Tracheal epithelial cell (primary cell): ENCODE results near the gene FCGR2B. TPM values are rescaled to one million over a fixed set of nuclear protein-coding genes. Genes with fewer than 3 reads are reported as not detected.

Experiments
- total RNA-seq: library from RNA; depleted of rRNA; stranded (reverse); fragments of >200 nt; gene quantifications from 2 replicates; pipeline ENCODE4 v1.2.1, GENCODE V29; 2014

FCGR2B gene
- total RNA-seq = under 0.01 TPM in 1 of 2 replicates, not detected in the other

GRCh38 chr1:161662684-161663339 is at the start of gene FCGR2B:
Gene FCGR2B, plus strand, starts transcription at chr1:161663143. Its CDS starts 99 bp downstream, at chr1:161663242.

GRCh38 chr1:161631076-161631475 is 31.9 kb upstream of the FCGR2B start, which contains the start of gene FCGR3B:
Gene FCGR3B, minus strand, starts transcription at chr1:161631176. Its CDS starts 82 bp downstream, at chr1:161631094.

GRCh38 chr1:161706482-161707347 is 43.8 kb downstream of the FCGR2B start, which contains the start of gene FCRLA:
Gene FCRLA, plus strand, starts transcription at chr1:161707229. Its CDS starts 36 bp downstream, at chr1:161707265.

GRCh38 chr1:161720956-161721737 is 58.2 kb downstream of the FCGR2B start, which contains the start of gene FCRLB:
Gene FCRLB, plus strand, starts transcription at chr1:161721544. Its CDS starts 1,129 bp downstream, at chr1:161722673.

Other genes with a start within 250 kb of the FCGR2B start
- gene FCGR2A, start 157.7 kb upstream of the FCGR2B start, total RNA-seq = 0.72 TPM in 1 of 2 replicates, not detected in the other
- 0.85 and 24.3 TPM in 2 replicates for gene HSPA6, start 138.6 kb upstream of the FCGR2B start, total RNA-seq
- gene FCGR3A, start 113.3 kb upstream of the FCGR2B start, total RNA-seq = not detected in 2 replicates
- 0.64 TPM in 1 of 2 replicates, not detected in the other for gene FCGR3B, start 32.0 kb upstream of the FCGR2B start, total RNA-seq
- gene FCRLA, start 44.1 kb downstream of the FCGR2B start, total RNA-seq = 0.72 TPM in 1 of 2 replicates, not detected in the other
- gene FCRLB, start 58.4 kb downstream of the FCGR2B start, total RNA-seq = 1.7 and 2.6 TPM in 2 replicates
- 34.0 and 45.6 TPM in 2 replicates for gene DUSP12, start 86.6 kb downstream of the FCGR2B start, total RNA-seq
- gene ATF6, start 103.2 kb downstream of the FCGR2B start, total RNA-seq = 25.3 and 31.3 TPM in 2 replicates